DOHH2 (cell line): ENCODE results near the gene RAB3C.

ENCODE experiments used
- H3F3A ChIP-seq: fragments of 200-600 bp; sonication (generic), shearing (Covaris generic); 2 replicates; pipeline ENCODE4 v1.6.0; 2016; ENCODE audit warnings: antibody characterized with exemption, mild to moderate bottlenecking; ENCODE audit not compliant: control insufficient read depth, insufficient read depth
- H3K27ac ChIP-seq: fragments of 200-600 bp; sonication (generic); 2 replicates; pipeline ENCODE4 v1.5.1; 2014; ENCODE audit warnings: low read depth, mild to moderate bottlenecking, low read length, moderate library complexity
- H3K27me3 ChIP-seq: fragments of 200-600 bp; sonication (generic); 2 replicates; pipeline ENCODE4 v1.6.1; 2014; ENCODE audit warnings: mild to moderate bottlenecking, low read length, mixed read lengths; ENCODE audit not compliant: control insufficient read depth
- H3K36me3 ChIP-seq: fragments of 200-600 bp; sonication (generic); 2 replicates; pipeline ENCODE4 v1.6.1; 2014; ENCODE audit warnings: mild to moderate bottlenecking, low read length, moderate library complexity, mixed read lengths; ENCODE audit not compliant: control insufficient read depth
- H3K4me1 ChIP-seq: fragments of 200-600 bp; sonication (generic); 2 replicates; pipeline ENCODE4 v1.6.1; 2014; ENCODE audit warnings: mild to moderate bottlenecking, low read length, mixed read lengths; ENCODE audit not compliant: control insufficient read depth
- H3K4me2 ChIP-seq: fragments of 200-600 bp; sonication (generic); 2 replicates; pipeline ENCODE4 v1.6.0; 2014; ENCODE audit warnings: mild to moderate bottlenecking, low read length, moderate library complexity
- H3K4me3 ChIP-seq: fragments of 200-600 bp; sonication (generic); 2 replicates; pipeline ENCODE4 v1.5.1; 2014; ENCODE audit warnings: mild to moderate bottlenecking, low read length, mixed read lengths
- H3K79me2 ChIP-seq: fragments of 200-600 bp; sonication (generic); 2 replicates; pipeline ENCODE4 v1.6.1; 2014; ENCODE audit warnings: mild to moderate bottlenecking, low read length, mixed read lengths; ENCODE audit not compliant: control insufficient read depth
- H3K9me2 ChIP-seq: fragments of 200-600 bp; sonication (generic); replicated peaks from 2 replicates; pipeline ENCODE4 v1.6.1; 2014; ENCODE audit warnings: mild to moderate bottlenecking, low read length, mixed read lengths; ENCODE audit not compliant: control insufficient read depth
- H3K9me3 ChIP-seq: fragments of 200-600 bp; sonication (generic); 2 replicates; pipeline ENCODE4 v1.6.1; 2014; ENCODE audit warnings: antibody characterized with exemption, low read length, mixed read lengths; ENCODE audit not compliant: control insufficient read depth, insufficient read depth
- H4K20me1 ChIP-seq: fragments of 200-600 bp; sonication (generic); 2 replicates; pipeline ENCODE4 v1.6.0; 2014; ENCODE audit warnings: low read depth, mild to moderate bottlenecking, antibody characterized with exemption, low read length, moderate library complexity; ENCODE audit not compliant: control insufficient read depth, insufficient read depth
- CTCF ChIP-seq: fragments of 200-600 bp; sonication (generic); IDR thresholded peaks from one replicate; pipeline ENCODE4 v1.5.1; 2014; ENCODE audit warnings: antibody characterized with exemption, mild to moderate bottlenecking, low read depth, low read length; ENCODE audit not compliant: poor library complexity, severe bottlenecking
- EZH2phosphoT487 ChIP-seq: fragments of 200-600 bp; sonication (generic); IDR thresholded peaks from 2 replicates; pipeline ENCODE4 v1.6.1; 2017; ENCODE audit warnings: borderline replicate concordance, mild to moderate bottlenecking, antibody characterized with exemption, low read length, moderate library complexity, mixed read lengths

RAB3C gene

GRCh38 chr5:58803056-58803455 is 220.2 kb downstream of the RAB3C start:
- H3K9me2 ChIP-seq: no peaks in the 10 kb centered on the region
- H3K4me3 ChIP-seq: no peak overlapping the region
- H3K79me2 ChIP-seq: no peaks in the 10 kb centered on the region
- no peaks in the 10 kb centered on the region for H3K27me3 ChIP-seq
- no peak overlapping the region for H3K27ac ChIP-seq
- no peaks in the 10 kb centered on the region for H3K4me1 ChIP-seq
- H3K9me3 ChIP-seq: no peaks in the 10 kb centered on the region
- no peaks in the 10 kb centered on the region for H4K20me1 ChIP-seq
- no peaks in the 10 kb centered on the region for H3F3A ChIP-seq
- no peaks in the 10 kb centered on the region for H3K36me3 ChIP-seq
- H3K4me2 ChIP-seq: no peak overlapping the region
- TF ChIP-seq CTCF: no peak
- TF ChIP-seq EZH2phosphoT487: no peak

GRCh38 chr5:58804291-58804690 is 221.4 kb downstream of the RAB3C start:
- TF ChIP-seq EZH2phosphoT487: no peak
- TF ChIP-seq CTCF: no peak
- Histone ChIP-seq H3K36me3 (no peaks in the 10 kb centered on the region), H3K4me1 (no peaks in the 10 kb centered on the region), H3K27ac (no peak overlapping the region), H3K4me3 (no peak overlapping the region), H3F3A (no peaks in the 10 kb centered on the region), H3K4me2 (no peak overlapping the region), H3K9me2 (no peaks in the 10 kb centered on the region), H4K20me1 (no peaks in the 10 kb centered on the region), H3K79me2 (no peaks in the 10 kb centered on the region), H3K27me3 (peaks cover under 1% of the 10 kb centered on the region; the same call in 1 of the 2 replicates), H3K9me3 (no peaks in the 10 kb centered on the region)

GRCh38 chr5:58810086-58810485 is 227.2 kb downstream of the RAB3C start:
- no peaks in the 10 kb centered on the region for H3K79me2 ChIP-seq
- H3K9me2 ChIP-seq: no peaks in the 10 kb centered on the region
- TF ChIP-seq EZH2phosphoT487 (no peak), CTCF (no peak)

GRCh38 chr5:58813855-58814254 is 231.0 kb downstream of the RAB3C start:
- H4K20me1 ChIP-seq: no peaks in the 10 kb centered on the region
- no peaks in the 10 kb centered on the region for H3K79me2 ChIP-seq
- H3K4me2 ChIP-seq: no peak overlapping the region
- H3K36me3 ChIP-seq: no peaks in the 10 kb centered on the region
- H3K4me3 ChIP-seq: no peak overlapping the region
- H3K9me2 ChIP-seq: no peaks in the 10 kb centered on the region
- H3K4me1 ChIP-seq: no peaks in the 10 kb centered on the region
- H3K27ac ChIP-seq: no peak overlapping the region
- H3K9me3 ChIP-seq: no peaks in the 10 kb centered on the region
- H3F3A ChIP-seq: no peaks in the 10 kb centered on the region
- no peak for TF ChIP-seq EZH2phosphoT487
- no peak for TF ChIP-seq CTCF
- peaks cover 4% of the 10 kb centered on the region for H3K27me3 ChIP-seq

More at GRCh38 chr5:58810086-58810485, 227.2 kb downstream of the RAB3C start:
- Histone ChIP-seq H3K36me3 (no peaks in the 10 kb centered on the region), H3K27me3 (peaks cover 4% of the 10 kb centered on the region), H3K4me1 (no peaks in the 10 kb centered on the region), H4K20me1 (no peaks in the 10 kb centered on the region), H3F3A (no peaks in the 10 kb centered on the region), H3K4me3 (no peak overlapping the region), H3K9me3 (no peaks in the 10 kb centered on the region), H3K27ac (no peak overlapping the region), H3K4me2 (no peak overlapping the region)
